Bronchial epithelial cell (primary cell): ENCODE results near the gene CACNA1C. TPM values are rescaled to one million over a fixed set of nuclear protein-coding genes. Genes with fewer than 3 reads are reported as not detected.

Source experiments
- DNase-seq: peaks from one replicate; pipeline ENCODE4 v3.0.0-alpha.2; 2010; ENCODE audit warnings: low read depth
- FAIRE-seq: peaks from 2 replicates; lab custom pipeline; 2011; peaks lifted over from hg19 to GRCh38; lab: Jason Lieb, UNC
- H3K27me3 ChIP-seq: 2 replicates; pipeline ENCODE4 v1.5.1; 2011; ENCODE audit warnings: low read length; ENCODE audit not compliant: control insufficient read depth, insufficient read depth
- H3K36me3 ChIP-seq: 2 replicates; pipeline ENCODE4 v1.5.1; 2011; ENCODE audit warnings: low read length; ENCODE audit not compliant: control insufficient read depth, insufficient read depth
- H3K4me3 ChIP-seq: 2 replicates; pipeline ENCODE4 v1.5.1; 2011; ENCODE audit warnings: mild to moderate bottlenecking, low read depth, low read length, control low read depth
- CTCF ChIP-seq: IDR thresholded peaks from 2 replicates; pipeline ENCODE4 v1.5.1; 2011; ENCODE audit warnings: mild to moderate bottlenecking, moderate library complexity, low read length, control low read depth, inconsistent platforms; ENCODE audit not compliant: insufficient read depth, severe bottlenecking
- total RNA-seq: library from RNA; depleted of rRNA; stranded (reverse); fragments of >200 nt; gene quantifications from 2 replicates; pipeline ENCODE4 v1.2.1, GENCODE V29; 2014

The CACNA1C gene
- total RNA-seq, 1 donor from 2014 or later = not detected

GRCh38 chr12:2638273-2639019, 585.7 kb downstream of the CACNA1C start:
- H3K27me3 ChIP-seq = no peaks in the 10 kb centered on the region
- H3K4me3 ChIP-seq = no peak overlapping the region
- DNase-seq = no peak
- FAIRE-seq = no peak
- H3K36me3 ChIP-seq = no peaks in the 10 kb centered on the region
- TF ChIP-seq CTCF = no peak

GRCh38 chr12:2639020-2639298, 586.2 kb downstream of the CACNA1C start:
- no peak for FAIRE-seq
- no peak overlapping the region for H3K4me3 ChIP-seq
- TF ChIP-seq CTCF = no peak
- no peaks in the 10 kb centered on the region for H3K36me3 ChIP-seq
- no peaks in the 10 kb centered on the region for H3K27me3 ChIP-seq
- no peak for DNase-seq

GRCh38 chr12:2640281-2640680, 587.5 kb downstream of the CACNA1C start:
- Histone ChIP-seq H3K36me3 (no peaks in the 10 kb centered on the region), H3K27me3 (no peaks in the 10 kb centered on the region), H3K4me3 (no peak overlapping the region)
- no peak for DNase-seq
- FAIRE-seq = no peak
- no peak for TF ChIP-seq CTCF

GRCh38 chr12:2640709-2641108, 587.9 kb downstream of the CACNA1C start:
- peak; percentile 52 for FAIRE-seq
- no peak for TF ChIP-seq CTCF

GRCh38 chr12:2641207-2641606, 588.4 kb downstream of the CACNA1C start:
- no peak for TF ChIP-seq CTCF
- H3K36me3 ChIP-seq = no peaks in the 10 kb centered on the region
- FAIRE-seq (no peak), DNase-seq (no peak)
- no peaks in the 10 kb centered on the region for H3K27me3 ChIP-seq
- H3K4me3 ChIP-seq = no peak overlapping the region

More at GRCh38 chr12:2640709-2641108, 587.9 kb downstream of the CACNA1C start:
- Histone ChIP-seq H3K27me3 (no peaks in the 10 kb centered on the region), H3K36me3 (no peaks in the 10 kb centered on the region), H3K4me3 (no peak overlapping the region)
- peak; percentile 89 for DNase-seq

- H3K27me3 ChIP-seq = no peaks in the 10 kb centered on the region
- H3K4me3 ChIP-seq = no peak overlapping the region
- no peak for FAIRE-seq
- no peak for DNase-seq
- no peak for TF ChIP-seq CTCF
- no peaks in the 10 kb centered on the region for H3K36me3 ChIP-seq
Observed at GRCh38 chr12:2641761-2642160, 589.0 kb downstream of the CACNA1C start.
